Measurements from ENCODE around the gene KRT73.

The KRT73 gene

GRCh38 chr12:52558781-52559445, 59.4 kb downstream of the KRT73 start:
- TF ChIP-seq RAD21 (IDR thresholded peaks at IDR 0.05; ENCODE audit: low read depth) = no peak
- no peak for TF ChIP-seq USF1 (IDR thresholded peaks at IDR 0.05)
- no peak for TF ChIP-seq EGR1 (IDR thresholded peaks at IDR 0.05)
- no peak for TF ChIP-seq TCF12 (IDR thresholded peaks at IDR 0.05; ENCODE audit: low read depth)
- no peak for TF ChIP-seq TAF1 (IDR thresholded peaks at IDR 0.05; ENCODE audit: low read depth)
- TF ChIP-seq REST (IDR thresholded peaks at IDR 0.05; ENCODE audit: low read depth) = no peak
- no peak for TF ChIP-seq CEBPB (IDR thresholded peaks at IDR 0.05)

Measured in Ishikawa (cell line).